ENCODE data around the gene TNFSF15.

- TF ChIP-seq CTCF (IDR thresholded peaks at IDR 0.05; ENCODE audit: low read depth, low read length) (no peak), EZH2phosphoT487 (IDR thresholded peaks at IDR 0.05; ENCODE audit: low read depth) (no peak)
Measured at GRCh38 chr9:114825126-114825795, 19.4 kb upstream of the TNFSF15 start.
